Adrenal gland (tissue), 5 donors: ENCODE data around the gene RGS9BP.

Experiments used
- CTCF ChIP-seq, 6 experiments: fragments of 450-650 bp in 4 of 6; fragments of 200-600 bp in 2 of 6; sonication (generic) in 1 of 6; IDR thresholded peaks; 1 replicate in 5 of 6; 2 replicates in 1 of 6; pipeline versions ENCODE4 v1.5.1 to v1.8.0; 2016 to 2021; ENCODE audit warnings: antibody characterized with exemption in 6 of 6, mild to moderate bottlenecking in 2 of 6, moderate library complexity in 1 of 6
- POLR2A ChIP-seq, 2 donors: fragments of 450-650 bp; IDR thresholded peaks; one replicate each; pipeline ENCODE4 v1.6.1; 2017; ENCODE audit warnings: antibody characterized with exemption in 2 of 2, mild to moderate bottlenecking in 2 of 2, moderate library complexity in 1 of 2
- donor health status: DM: no; HTN: no; CAD: no.

GRCh38 chr19:32691291-32691951 is 15.8 kb downstream of the RGS9BP start, which contains the start of gene NUDT19:
- TF ChIP-seq CTCF (IDR thresholded peaks at IDR 0.05): no peak
- TF ChIP-seq POLR2A (IDR thresholded peaks at IDR 0.05): peak; percentile 61 to 91
